DOHH2 (cell line): Measurements from ENCODE around the gene FFAR1.
"Not testable (repeated sequence)": the region's sequence is repeated elsewhere in the genome, so short reads cannot be mapped to it uniquely, and the experiment has no call there.

Experiments
- CTCF ChIP-seq: fragments of 200-600 bp; sonication (generic); IDR thresholded peaks from one replicate; pipeline ENCODE4 v1.5.1; 2014; ENCODE audit warnings: antibody characterized with exemption, mild to moderate bottlenecking, low read depth, low read length; ENCODE audit not compliant: poor library complexity, severe bottlenecking
- EZH2phosphoT487 ChIP-seq: fragments of 200-600 bp; sonication (generic); IDR thresholded peaks from 2 replicates; pipeline ENCODE4 v1.6.1; 2017; ENCODE audit warnings: borderline replicate concordance, mild to moderate bottlenecking, antibody characterized with exemption, low read length, moderate library complexity, mixed read lengths

GRCh38 chr19:35374031-35374430 is 26.3 kb downstream of the FFAR1 start:
- not testable (repeated sequence) for TF ChIP-seq EZH2phosphoT487, CTCF
